Keratinocyte (primary cell): ENCODE data around the gene SMYD2. TPM values are rescaled to one million over a fixed set of nuclear protein-coding genes. Genes with fewer than 3 reads are reported as not detected.

Source experiments
- DNase-seq: peaks from one replicate; pipeline ENCODE4 v3.0.0-alpha.2; 2011; ENCODE audit warnings: low read depth, missing footprints, low spot score
- FAIRE-seq: peaks from 2 replicates; lab custom pipeline; 2011; peaks lifted over from hg19 to GRCh38; lab: Jason Lieb, UNC
- H2AFZ ChIP-seq: 2 replicates; pipeline ENCODE4 v1.6.0; 2012; ENCODE audit warnings: low read length, control low read depth, inconsistent platforms; ENCODE audit not compliant: control insufficient read depth
- H3K27ac ChIP-seq: 2 replicates; pipeline ENCODE4 v1.5.1; 2011; ENCODE audit warnings: low read length; ENCODE audit not compliant: control insufficient read depth, insufficient read depth
- H3K27me3 ChIP-seq: 3 replicates; pipeline ENCODE4 v1.6.0; 2011; ENCODE audit warnings: low read length; ENCODE audit not compliant: control insufficient read depth, insufficient read depth; ENCODE audit errors: extremely low read depth
- H3K36me3 ChIP-seq, 2 experiments: 2 replicates in 1 of 2; 3 replicates in 1 of 2; pipeline ENCODE4 v1.5.1; 2011; ENCODE audit warnings: low read length in 2 of 2, mild to moderate bottlenecking in 1 of 2; ENCODE audit not compliant: control insufficient read depth in 2 of 2, insufficient read depth in 2 of 2; ENCODE audit errors: extremely low read depth in 1 of 2
- H3K4me1 ChIP-seq: 3 replicates; pipeline ENCODE4 v1.5.1; 2011; ENCODE audit warnings: low read length; ENCODE audit not compliant: control insufficient read depth, insufficient read depth; ENCODE audit errors: extremely low read depth
- H3K4me2 ChIP-seq: 3 replicates; pipeline ENCODE4 v1.6.0; 2011; ENCODE audit warnings: low read depth, low read length; ENCODE audit not compliant: control insufficient read depth, insufficient read depth; ENCODE audit errors: extremely low read depth
- H3K4me3 ChIP-seq, 3 experiments: fragments of 200-600 bp in 1 of 3; sonication (generic) in 1 of 3; 2 replicates in 2 of 3; 3 replicates in 1 of 3; pipeline ENCODE4 v1.5.1; 2011 to 2016; ENCODE audit warnings: low read length in 3 of 3, mild to moderate bottlenecking in 3 of 3, control low read depth in 2 of 3, inconsistent platforms in 1 of 3, low read depth in 1 of 3, mixed read lengths in 1 of 3, mixed run types in 1 of 3, moderate library complexity in 1 of 3; ENCODE audit not compliant: control insufficient read depth in 2 of 3, insufficient read depth in 2 of 3; ENCODE audit errors: extremely low read depth in 1 of 3
- H3K79me2 ChIP-seq: 2 replicates; pipeline ENCODE4 v1.6.0; 2012; ENCODE audit warnings: low read length; ENCODE audit not compliant: control insufficient read depth, insufficient read depth
- H3K9ac ChIP-seq: 3 replicates; pipeline ENCODE4 v1.6.0; 2011; ENCODE audit warnings: low read length; ENCODE audit not compliant: control insufficient read depth, insufficient read depth; ENCODE audit errors: extremely low read depth
- H3K9me1 ChIP-seq: 3 replicates; pipeline ENCODE4 v1.6.0; 2011; ENCODE audit warnings: low read length; ENCODE audit not compliant: control insufficient read depth, insufficient read depth; ENCODE audit errors: extremely low read depth
- H3K9me3 ChIP-seq: 2 replicates; pipeline ENCODE4 v1.5.1; 2012; ENCODE audit warnings: low read depth, low read length; ENCODE audit not compliant: control insufficient read depth
- H4K20me1 ChIP-seq: 3 replicates; pipeline ENCODE4 v1.6.0; 2011; ENCODE audit warnings: low read length; ENCODE audit not compliant: control insufficient read depth, insufficient read depth; ENCODE audit errors: extremely low read depth
- CTCF ChIP-seq, 3 experiments: IDR thresholded peaks in 1 of 3; conservative IDR thresholded peaks in 1 of 3; optimal IDR thresholded peaks in 1 of 3; 2 replicates in 2 of 3; 3 replicates in 1 of 3; pipeline versions ENCODE3 to v1.5.1; 2011; ENCODE audit warnings: low read length in 3 of 3, mild to moderate bottlenecking in 3 of 3, moderate library complexity in 2 of 3, control low read depth in 1 of 3, inconsistent platforms in 1 of 3; ENCODE audit not compliant: insufficient read depth in 2 of 3; ENCODE audit errors: extremely low read depth in 1 of 3
- EZH2 ChIP-seq: IDR thresholded peaks from one replicate; pipeline ENCODE4 v1.6.1; 2012; ENCODE audit warnings: inconsistent platforms, mild to moderate bottlenecking, low read length, moderate library complexity
- dilution Hi-C: fragments of 300-500 bp; cut with MboI; formaldehyde crosslinking; loops from one replicate; pipeline ENCODE4 v1.7.0; 2020; ENCODE audit warnings: low sequenced_read_pairs; ENCODE audit not compliant: extremely low pct_ligation_motif_present
- polyA plus RNA-seq, 5 experiments: library from polyadenylated mRNA; depleted of rRNA in 3 of 5; stranded (reverse) in 3 of 5; stranded (forward) in 1 of 5; unstranded in 1 of 5; fragments of >200 nt; gene quantifications; 1 replicate in 1 of 5; 2 replicates in 3 of 5; 3 replicates in 1 of 5; pipeline versions ENCODE4 v1.2.1 to v1.2.3, GENCODE V29; 2011 to 2012; ENCODE audit warnings: missing spikeins in 2 of 5, low read depth in 1 of 5, low replicate concordance in 1 of 5

SMYD2 gene
- polyA plus RNA-seq, 1 donor (not counting 4 experiments of a cell fraction or from before 2014, with no cell fraction given): 75.5 TPM

GRCh38 chr1:214292322-214292721 is 11.4 kb downstream of the SMYD2 start:
- DNase-seq (no peak), FAIRE-seq (no peak)
- Histone ChIP-seq H3K27ac (no peak overlapping the region), H3K4me1 (no peaks in the 10 kb centered on the region), H2AFZ (no peak overlapping the region), H3K4me2 (no peak overlapping the region), H4K20me1 (no peaks in the 10 kb centered on the region), H3K79me2 (peaks cover 43% of the 10 kb centered on the region), H3K36me3 (no peaks in the 10 kb centered on the region), H3K4me3 (no peak overlapping the region), H3K9ac (no peak overlapping the region), H3K9me1 (no peaks in the 10 kb centered on the region), H3K9me3 (no peaks in the 10 kb centered on the region), H3K27me3 (no peaks in the 10 kb centered on the region)
- TF ChIP-seq CTCF (optimal IDR thresholded peaks at IDR 0.05 in 1 of 3, IDR thresholded peaks at IDR 0.05 in 1 of 3, conservative IDR thresholded peaks at IDR 0.05 in 1 of 3; ENCODE audit: extremely low read depth in 1 of 3, insufficient read depth in 2 of 3, low read length in 3 of 3) (no peak), EZH2 (no peak)
- dilution Hi-C loops: no loop called here

GRCh38 chr1:214295934-214296333 is 15.0 kb downstream of the SMYD2 start:
- no peaks in the 10 kb centered on the region for H3K9me1 ChIP-seq
- H4K20me1 ChIP-seq: no peaks in the 10 kb centered on the region
- no peak overlapping the region for H2AFZ ChIP-seq
- H3K4me1 ChIP-seq: no peaks in the 10 kb centered on the region
- H3K36me3 ChIP-seq: no peaks in the 10 kb centered on the region
- H3K4me2 ChIP-seq: no peak overlapping the region
- TF ChIP-seq EZH2 (no peak), CTCF (optimal IDR thresholded peaks at IDR 0.05 in 1 of 3, IDR thresholded peaks at IDR 0.05 in 1 of 3, conservative IDR thresholded peaks at IDR 0.05 in 1 of 3; ENCODE audit: extremely low read depth in 1 of 3, insufficient read depth in 2 of 3, low read length in 3 of 3) (no peak)
- H3K27ac ChIP-seq: no peak overlapping the region
- peaks cover 32% of the 10 kb centered on the region for H3K79me2 ChIP-seq
- no peak overlapping the region for H3K9ac ChIP-seq
- no peaks in the 10 kb centered on the region for H3K9me3 ChIP-seq
- no peak for DNase-seq
- H3K27me3 ChIP-seq: no peaks in the 10 kb centered on the region
- FAIRE-seq: no peak
- dilution Hi-C loops: no loop called here
- no peak overlapping the region for H3K4me3 ChIP-seq
